Stimulated activated CD8-positive, alpha-beta memory T cell treated with anti-CD3 and anti-CD28 coated beads, Interleukin-4, amount 100 ng/mL, for 24 hours (primary cell): ENCODE data around the gene GBP6.
"Not testable (repeated sequence)": the region's sequence is repeated elsewhere in the genome, so short reads cannot be mapped to it uniquely, and the experiment has no call there.

ENCODE experiments used
- DNase-seq: peaks from one replicate; pipeline ENCODE4 v3.0.0-alpha.2; 2020; ENCODE audit warnings: low read depth

GBP6 gene, protein sequence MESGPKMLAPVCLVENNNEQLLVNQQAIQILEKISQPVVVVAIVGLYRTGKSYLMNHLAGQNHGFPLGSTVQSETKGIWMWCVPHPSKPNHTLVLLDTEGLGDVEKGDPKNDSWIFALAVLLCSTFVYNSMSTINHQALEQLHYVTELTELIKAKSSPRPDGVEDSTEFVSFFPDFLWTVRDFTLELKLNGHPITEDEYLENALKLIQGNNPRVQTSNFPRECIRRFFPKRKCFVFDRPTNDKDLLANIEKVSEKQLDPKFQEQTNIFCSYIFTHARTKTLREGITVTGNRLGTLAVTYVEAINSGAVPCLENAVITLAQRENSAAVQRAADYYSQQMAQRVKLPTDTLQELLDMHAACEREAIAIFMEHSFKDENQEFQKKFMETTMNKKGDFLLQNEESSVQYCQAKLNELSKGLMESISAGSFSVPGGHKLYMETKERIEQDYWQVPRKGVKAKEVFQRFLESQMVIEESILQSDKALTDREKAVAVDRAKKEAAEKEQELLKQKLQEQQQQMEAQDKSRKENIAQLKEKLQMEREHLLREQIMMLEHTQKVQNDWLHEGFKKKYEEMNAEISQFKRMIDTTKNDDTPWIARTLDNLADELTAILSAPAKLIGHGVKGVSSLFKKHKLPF

DNA sequence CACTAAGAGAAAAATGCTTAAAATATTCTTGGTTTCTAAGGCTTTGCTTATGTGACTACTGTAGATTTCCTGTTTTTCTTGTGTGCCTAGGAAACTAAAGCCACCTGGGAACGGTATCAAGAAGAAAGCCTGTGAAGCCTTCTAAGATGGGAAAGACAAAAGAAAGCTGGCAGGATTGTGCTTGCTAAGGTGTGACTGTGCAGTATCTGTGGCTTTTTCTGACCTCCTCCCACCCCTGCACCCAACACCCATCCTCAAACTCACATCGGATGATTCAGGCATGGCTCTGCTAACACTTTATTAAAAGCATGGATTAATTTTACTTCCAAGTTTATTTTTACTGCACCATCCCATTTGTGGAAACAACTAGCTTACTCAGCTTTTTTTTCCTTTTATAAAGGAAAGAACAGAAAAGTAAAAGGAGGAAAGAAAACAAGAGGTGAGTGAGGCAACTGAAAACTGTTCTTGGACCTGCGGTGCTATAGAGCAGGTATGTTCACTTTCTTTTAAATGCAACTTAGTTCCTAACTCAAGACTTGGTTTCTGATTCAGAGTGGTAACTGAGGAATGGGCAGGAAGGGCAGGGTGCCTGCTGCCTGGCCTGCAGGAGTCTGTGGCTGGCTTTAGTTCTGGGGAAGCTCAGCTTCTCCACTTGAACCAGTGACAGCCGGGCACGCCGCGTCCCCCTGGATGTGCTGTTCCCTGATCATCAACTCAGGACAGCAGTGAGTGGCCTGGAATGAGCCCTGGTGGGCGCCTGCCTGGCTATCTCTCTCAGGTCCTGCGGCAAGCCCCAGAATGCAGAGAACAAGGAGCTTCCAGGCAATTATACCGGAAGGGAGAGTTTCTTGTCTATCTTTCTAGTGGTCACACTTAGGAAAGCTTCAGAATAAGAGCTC, at the start of gene GBP6:
TSS of gene GBP6 (plus strand) at position 422 of the 899 bp plus-strand sequence. CDS start 4,493 bp downstream, outside the sequence.
- DNase-seq, result no peak

DNA sequence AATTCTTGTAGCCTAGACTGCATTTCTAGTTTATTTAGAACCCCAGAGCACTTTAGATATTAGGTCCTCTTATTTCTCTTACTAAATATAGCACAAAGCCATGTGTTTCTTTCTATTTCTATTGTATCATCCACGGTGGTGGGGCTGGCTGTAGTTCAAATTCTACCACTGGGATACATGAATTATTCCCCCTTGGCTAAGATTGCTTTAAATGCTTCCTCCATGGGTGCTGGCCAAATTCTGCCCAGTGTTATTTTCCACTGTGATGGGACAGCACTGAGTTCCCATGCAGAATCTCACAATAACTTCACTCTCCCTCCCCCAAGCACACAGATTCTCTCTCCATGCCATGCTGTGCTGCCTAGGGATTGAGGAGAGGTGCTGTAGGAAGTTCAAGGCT, 41.5 kb upstream of the GBP6 start:
- no peak for DNase-seq

DNA sequence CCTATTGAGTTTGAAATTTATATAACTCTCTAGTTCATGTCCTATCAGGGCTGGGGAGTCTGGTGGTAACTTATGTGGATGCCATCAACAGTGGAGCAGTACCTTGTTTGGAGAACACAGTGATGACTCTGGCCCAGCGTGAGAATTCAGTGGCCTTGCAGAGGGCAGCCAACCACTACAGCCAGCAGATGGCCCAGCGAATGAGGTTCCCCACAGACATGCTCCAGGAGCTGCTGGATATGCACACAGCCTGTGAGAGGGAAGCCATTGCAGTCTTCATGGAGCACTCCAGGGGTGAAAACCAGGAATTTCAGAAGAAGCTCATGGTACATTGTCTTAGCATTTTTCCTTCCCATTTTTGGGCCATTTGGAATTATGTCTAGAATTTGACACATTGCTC, 32.0 kb upstream of the GBP6 start:
- DNase-seq, result no peak

DNA sequence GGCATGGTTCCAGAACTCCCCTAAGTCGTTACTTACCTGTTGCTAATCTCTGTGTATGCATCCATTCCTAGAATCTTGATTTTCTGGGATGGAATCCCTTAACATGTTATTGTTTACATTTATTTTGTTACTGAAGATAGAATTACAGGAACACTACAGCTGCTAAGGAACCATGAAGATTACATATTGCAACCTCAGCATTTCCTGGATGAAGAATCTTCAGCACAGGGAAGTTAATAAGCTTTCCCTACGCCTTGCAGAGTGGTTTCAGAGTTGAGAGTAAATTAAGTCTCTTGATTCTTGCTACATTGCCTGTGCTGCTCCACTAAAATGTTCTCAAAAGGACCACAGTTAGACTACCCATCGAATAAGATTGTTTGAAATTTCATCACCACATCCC, 31.4 kb upstream of the GBP6 start:
- DNase-seq, result no peak

DNA sequence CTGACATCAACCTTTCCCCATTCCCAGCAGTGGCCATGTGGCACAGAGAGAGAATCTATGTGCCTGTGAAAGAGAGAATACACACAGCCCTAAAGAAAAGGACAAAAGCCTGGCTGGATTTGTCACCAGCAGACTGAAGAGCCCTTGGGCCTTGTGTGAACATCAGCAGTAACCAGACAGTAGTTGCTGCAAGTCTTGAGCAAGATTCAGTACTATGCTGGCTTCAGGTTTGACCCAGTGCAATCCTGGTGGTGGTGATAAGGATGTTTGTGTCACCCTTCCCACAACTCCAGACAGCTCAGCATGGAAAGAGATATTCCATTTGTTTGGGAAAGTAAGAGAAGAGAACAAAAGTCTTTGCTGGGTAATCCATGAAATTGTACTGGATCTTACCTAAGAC, 28.4 kb upstream of the GBP6 start:
- DNase-seq, result no peak

DNA sequence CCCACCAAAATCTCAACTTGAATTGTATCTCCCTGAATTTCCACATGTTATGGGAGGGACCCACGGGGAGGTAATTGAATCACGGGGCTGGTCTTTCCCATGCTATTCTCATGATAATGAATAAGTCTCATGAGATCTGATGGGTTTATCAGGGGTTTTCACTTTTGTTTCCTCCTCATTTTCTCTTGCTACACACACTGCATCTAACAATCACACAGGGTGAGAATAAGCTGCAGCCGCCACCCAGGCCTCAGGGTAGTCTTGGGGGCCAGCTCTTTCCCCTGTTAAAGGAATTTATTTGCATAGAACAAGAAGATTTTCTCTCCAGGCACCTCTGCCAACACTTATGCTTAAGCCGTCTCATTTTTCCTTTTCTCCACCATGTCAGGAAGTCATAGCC, 26.0 kb upstream of the GBP6 start:
- DNase-seq, result no peak

DNA sequence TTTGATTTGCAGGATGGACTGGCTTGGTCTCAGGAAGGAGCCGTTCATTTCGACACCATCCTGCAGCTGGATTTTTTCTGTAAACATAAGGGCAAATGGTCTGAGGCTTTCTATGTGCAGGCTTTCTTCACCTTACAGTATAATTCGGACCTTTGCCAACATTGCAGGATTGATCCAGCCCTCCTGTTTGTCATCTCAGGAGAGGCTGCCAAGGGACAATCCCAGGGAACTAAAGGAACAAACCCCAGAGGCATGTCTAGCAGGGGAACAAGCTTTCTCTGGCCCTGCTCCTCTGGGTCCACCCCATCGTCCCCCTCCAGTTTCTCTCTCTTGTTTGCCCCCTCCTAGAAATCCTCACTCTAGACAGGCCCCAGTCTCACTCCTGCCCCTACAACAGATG, 24.8 kb upstream of the GBP6 start:
- DNase-seq, result no peak

DNA sequence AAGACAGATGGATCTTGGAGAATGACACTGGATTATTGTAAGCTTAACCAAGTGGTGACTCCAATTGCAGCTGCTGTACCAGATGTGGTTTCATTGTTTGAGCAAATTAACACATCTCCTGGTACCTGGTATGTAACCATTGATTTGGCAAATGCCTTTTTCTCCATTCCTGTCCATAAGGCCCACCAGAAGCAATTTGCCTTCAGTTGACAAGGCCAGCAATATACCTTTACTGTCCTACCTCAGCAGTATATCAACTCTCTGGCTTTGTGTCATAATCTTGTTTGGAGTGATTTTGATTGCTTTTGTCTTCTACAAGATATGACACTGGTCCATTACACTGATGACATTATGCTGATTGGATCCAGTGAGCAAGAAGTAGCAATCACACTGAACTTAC, 18.4 kb upstream of the GBP6 start:
- DNase-seq, result not testable (repeated sequence)

DNA sequence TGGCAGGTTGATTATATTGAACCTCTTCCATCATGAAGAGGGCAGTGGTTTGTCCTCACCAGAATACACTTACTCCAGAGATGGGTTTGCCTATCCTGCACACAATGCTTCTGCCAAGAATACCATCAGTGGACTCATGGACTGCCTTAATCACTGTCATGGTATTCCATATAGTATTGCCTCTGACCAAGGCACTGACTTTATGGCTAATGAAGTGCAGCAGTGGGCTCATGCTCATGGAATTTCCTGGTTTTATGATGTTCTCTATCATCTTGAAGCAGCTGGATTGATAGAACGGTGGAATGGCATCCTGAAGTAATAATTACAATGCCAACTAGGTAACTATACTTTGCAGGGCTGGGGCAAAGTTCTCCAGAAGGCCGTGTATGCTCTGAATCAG, 16.6 kb upstream of the GBP6 start:
- no peak for DNase-seq

DNA sequence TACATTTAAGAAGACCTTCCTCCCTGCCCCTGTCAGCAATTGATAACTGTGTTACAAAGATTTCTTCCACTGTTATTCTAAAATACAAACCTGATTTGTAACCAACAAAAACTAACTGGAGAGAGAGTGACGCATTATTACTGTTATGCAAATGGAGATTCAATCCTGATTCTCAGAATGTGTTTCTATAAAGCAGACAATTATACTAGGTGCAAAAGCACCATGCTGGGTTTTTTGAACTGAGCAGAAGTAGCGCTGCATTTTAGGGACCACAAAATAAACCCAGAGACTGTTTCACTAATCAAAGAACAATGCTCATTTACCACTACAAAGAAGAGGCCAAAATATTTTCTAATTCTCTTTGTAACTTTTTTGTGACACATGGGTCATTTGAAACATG, 13.6 kb upstream of the GBP6 start:
- no peak for DNase-seq

DNA sequence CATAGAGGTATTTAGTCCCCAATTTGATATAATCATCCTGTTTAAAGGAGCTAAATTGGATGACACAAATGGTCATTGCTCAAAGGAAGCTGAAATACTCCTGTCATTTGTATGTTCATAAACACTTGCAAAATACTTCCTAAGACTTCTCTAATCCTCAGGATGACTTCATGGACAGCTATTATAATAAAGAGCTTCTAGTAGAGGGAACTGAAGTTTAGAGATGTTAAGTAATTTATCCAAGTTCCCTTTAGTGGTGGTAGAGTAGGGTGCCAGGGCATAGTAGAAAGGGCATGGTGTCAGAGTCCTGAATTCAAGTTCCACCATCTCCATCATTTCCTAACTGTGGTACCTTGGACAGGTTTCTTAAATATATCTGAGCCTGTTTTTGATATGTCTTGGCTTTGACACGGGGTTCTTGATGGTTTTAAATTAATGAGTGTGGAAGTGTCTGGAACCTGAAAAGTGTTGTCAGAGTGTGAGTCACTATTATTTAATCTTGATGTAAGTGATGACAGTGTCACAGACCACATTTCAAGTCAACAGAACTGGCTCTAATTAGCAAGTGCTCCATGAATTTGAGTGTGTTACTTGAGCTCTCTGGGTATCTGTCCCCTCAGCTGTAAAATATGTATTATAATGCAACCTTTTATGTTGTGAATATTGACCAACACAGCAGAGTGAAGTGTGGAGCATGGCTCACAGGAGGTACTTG, 12.1 kb upstream of the GBP6 start:
- no peak for DNase-seq

DNA sequence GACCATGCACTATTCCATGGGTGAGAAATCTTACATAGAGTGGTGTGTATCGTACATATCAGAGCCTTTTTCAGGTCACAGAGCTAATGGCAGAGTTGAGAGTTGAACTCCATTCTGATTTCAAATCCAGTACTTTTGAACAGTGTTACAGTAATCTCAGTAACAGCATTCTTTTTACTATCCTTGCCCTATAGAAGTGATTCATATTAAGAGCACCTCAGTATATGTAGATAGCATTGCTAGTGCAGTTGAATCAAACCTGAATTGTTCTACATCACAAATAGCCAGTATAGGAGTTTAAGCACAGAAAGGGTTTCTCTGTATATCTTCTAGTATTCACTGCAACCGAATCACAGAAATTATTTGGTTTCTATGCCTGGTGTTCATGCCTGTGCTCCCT, 11.4 kb upstream of the GBP6 start:
- no peak for DNase-seq

DNA sequence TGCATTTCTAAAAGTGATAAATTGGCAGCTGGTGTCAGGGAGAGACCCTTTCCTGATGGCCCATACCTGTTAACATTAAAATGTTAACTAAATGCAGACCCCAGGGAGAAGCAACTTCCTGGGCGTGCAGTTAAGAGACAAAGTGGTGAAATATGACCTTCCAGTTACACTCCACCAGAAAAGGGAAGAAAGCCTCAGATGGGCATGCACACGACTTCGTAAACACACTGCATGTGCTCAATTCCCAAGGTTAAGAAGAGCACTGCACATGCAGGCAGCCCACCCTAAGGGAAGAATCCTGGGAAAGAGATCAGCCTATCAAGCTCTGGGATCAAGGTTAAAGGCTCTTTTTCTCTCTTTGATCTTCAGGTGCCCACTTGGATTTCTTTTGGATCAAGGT, 9.7 kb upstream of the GBP6 start:
- DNase-seq, result no peak

DNA sequence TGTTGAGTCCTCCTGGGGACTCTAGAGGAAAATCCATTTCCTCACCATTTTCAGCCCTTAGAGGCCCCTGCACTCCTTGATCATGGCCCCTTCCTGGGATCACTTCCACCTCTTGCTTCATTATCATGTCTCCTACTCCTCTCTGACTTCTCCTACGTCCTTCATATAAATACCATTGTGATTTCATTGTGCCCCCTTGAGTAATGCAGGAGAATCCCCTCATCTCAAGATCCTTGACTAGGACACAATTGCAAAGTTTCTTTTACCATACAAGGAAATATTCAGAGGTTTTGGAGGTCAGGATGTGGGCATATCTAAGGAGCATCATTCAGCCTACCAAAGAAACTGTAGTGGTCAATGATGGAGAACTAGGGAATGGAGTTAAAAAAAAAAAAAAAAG, 8.8 kb upstream of the GBP6 start:
- no peak for DNase-seq

DNA sequence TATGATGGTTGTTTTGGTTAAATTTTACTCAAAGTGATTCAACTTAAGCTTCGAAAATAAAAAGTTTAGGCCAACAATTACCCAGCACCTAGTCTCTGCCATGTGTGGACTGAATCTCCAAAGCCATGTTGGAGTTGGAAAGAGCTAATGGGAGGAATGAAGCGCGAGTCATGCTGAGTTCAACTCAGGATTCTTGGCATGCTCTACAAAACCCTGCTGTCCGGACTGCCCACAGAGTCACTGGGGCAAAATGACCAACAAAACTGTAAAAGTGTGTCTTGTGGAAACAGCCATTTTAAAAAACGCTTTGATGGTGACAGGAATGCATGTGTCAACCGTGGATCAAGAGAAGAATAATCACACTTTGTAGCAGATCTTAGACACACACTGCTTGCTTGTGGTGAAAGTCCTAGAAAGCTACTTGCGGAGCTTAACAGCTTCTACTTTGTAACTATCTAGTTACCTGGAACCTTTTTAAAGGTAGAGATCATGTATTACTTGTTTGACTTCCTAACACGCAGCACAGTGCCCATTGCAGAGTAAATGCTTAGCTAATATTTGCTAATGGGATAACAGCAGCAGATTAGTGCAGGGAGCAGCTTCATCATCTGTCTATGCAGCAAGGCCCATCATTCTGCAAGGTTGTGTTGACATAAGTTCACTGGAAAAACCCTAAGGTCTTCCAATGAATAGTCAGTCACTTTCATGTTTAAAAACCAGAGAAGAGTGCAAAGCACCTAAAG, 7.0 kb upstream of the GBP6 start:
- DNase-seq, result no peak

DNA sequence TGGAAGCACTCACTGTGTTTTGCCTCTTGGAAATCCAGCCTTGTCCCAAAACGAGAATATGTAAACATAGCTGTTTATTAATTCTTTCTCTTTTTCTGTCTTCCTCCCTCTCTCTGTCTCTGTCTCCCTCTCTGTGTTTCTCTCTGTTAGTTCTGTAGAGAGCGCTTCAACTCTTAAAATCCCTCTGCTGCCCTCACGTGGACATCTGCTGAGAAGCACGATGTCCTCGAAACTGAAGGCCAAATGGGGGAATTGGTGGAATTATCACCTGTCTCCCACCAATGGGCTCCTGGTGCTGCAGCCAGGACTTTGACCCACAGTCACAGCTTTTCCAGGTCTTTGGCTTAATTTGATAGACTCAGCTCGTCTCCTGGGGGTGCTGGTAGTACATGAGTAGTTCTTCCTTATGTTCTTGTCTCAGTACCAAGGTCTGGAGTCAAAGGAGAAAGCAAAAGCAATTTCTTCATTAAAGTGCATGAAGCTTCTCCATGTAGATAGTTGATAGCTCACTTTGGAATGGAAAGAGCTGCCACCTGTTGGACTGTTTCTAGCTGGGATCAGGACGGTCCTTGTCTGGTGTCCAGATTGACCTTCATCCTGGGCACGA, 5.5 kb upstream of the GBP6 start:
- peak; percentile 72 for DNase-seq

DNA sequence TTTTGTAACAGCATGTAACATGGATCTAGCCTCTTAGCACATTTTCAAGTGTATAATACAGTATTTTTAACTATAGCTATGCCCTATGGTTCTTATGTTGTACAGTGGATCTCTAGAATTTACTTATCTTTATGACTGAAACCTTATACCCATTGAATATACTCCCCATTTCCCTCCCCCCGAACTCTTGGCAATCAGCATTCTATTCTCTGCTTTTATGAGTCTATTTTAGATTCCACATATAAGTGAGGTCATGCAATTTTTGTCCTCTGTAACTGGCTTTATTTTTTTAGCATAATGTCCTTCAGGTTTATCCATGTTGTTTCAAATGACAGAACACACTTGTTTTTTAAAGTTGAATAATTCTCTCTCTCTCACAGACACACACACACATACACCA, 3.1 kb upstream of the GBP6 start:
- DNase-seq, result no peak

DNA sequence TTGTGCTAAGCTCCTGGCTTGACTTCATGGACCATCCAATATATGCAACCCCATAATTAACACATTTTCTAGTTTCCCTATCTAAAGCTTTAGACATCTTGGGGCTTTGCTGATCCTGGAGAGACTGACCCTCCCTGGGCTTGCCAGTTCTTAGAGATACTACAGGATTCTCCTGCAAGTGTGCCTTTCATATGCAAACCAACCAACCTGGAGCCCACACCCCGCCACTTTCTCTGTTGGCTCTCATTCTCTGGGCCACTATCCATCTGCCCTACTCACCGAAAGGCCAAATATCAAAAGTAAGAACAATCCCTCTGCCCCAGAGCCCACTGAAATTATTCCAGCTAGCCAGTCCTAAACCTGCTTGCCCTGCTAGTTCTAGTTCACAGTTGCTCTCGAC, 2.2 kb upstream of the GBP6 start:
- no peak for DNase-seq

DNA sequence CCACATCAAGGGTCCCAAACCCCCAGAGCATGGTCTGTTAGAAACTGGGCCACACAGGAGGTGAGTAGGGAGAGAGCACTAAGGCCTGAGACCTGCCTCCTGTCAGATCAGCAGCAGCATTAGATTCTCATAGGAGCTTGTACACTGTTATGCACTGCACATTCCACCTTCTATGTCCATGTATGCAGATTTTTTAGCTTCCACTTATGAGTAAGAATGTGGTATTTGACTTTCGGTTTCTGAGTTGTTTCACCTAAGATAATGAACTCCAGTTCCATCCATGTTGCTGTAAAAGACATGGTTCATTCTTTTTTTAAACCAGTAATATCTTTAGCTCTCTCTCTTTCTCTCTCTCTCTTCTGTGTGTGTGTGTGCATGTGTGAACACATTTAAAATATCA, 663 bp upstream of the GBP6 start:
- no peak for DNase-seq

DNA sequence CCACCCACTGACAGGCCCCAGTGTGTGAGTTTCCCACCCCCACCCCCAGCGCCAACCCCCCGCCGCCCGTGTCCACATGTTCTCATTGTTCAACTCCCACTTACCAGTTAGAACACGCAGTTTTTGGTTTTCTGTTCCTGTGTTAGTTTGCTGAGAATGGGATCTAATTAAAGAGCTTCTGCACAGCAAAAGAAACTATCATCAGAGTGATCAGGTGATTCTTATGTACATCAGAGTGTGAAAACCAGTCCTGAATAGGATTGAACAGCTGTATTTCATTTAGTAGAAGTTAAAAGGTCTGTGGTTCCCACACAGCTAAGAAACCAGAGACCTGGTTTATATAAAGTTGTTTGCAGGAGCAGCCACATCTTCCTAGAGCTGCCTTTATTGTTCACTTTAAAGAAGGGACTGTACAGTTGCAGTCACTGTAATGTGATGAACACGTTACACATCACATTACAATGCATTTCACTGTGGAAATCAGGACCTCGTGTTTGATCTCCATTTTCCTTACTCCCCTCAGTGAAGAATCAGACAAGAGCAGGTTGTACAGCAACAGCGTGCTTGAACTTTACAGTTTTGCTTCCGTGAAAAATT, 1.2 kb downstream of the GBP6 start:
- DNase-seq, result no peak

DNA sequence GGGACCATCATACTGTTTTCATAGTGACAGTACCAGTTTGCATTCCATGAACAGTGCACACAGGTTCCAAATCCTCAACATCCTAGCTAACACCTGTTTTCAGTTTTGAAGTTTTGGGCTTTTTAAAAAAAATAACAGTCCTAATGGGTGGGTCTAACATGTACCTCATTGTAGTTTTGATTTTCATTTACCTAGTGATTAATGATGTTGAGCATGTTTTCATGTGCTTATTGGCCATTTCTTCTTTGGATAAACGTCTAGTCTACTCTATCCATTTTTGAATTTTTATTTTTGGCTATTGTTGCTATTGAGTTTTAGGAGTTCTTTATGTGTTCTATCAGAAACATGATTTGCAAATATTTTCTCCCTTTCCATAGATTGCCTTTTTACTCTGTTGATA, 3.4 kb downstream of the GBP6 start:
- no peak for DNase-seq
